HepG2 (cell line): Measurements from ENCODE around the gene STS. TPM values are rescaled to one million over a fixed set of nuclear protein-coding genes. Genes with fewer than 3 reads are reported as not detected.

Experiments used
- NFIC ChIP-seq: IDR thresholded peaks from 2 replicates; pipeline ENCODE4 v1.6.1; 2012; ENCODE audit warnings: mild to moderate bottlenecking, low read length, inconsistent platforms
- POGK ChIP-seq: sonication (generic); formaldehyde crosslinking; conservative IDR thresholded peaks from 2 replicates; pipeline ENCODE4 v1.8.0; 2022; ENCODE audit warnings: mild to moderate bottlenecking, moderate library complexity, missing genetic modification reagents
- RARA ChIP-seq: IDR thresholded peaks from 2 replicates; pipeline ENCODE4 v1.6.1; 2016; ENCODE audit warnings: missing genetic modification reagents, missing compliant biosample characterization
- ZBTB25 ChIP-seq: IDR thresholded peaks from 2 replicates; pipeline ENCODE4 v1.6.1; 2018; ENCODE audit warnings: missing genetic modification reagents
- ZNF318 ChIP-seq: sonication (generic); formaldehyde crosslinking; IDR thresholded peaks from 2 replicates; pipeline ENCODE4 v1.4.0; 2020; ENCODE audit warnings: mild to moderate bottlenecking, missing genetic modification reagents
- ZNF484 ChIP-seq: sonication (generic); formaldehyde crosslinking; IDR thresholded peaks from 2 replicates; pipeline ENCODE4 v1.5.1; 2020; ENCODE audit warnings: mild to moderate bottlenecking, low read depth, missing genetic modification reagents, borderline replicate concordance
- ZNF646 ChIP-seq: sonication (generic); formaldehyde crosslinking; IDR thresholded peaks from 2 replicates; pipeline ENCODE4 v1.9.0; 2021; ENCODE audit warnings: mild to moderate bottlenecking, missing genetic modification reagents
- polyA plus RNA-seq, 8 experiments: library from polyadenylated mRNA; depleted of rRNA in 3 of 8; stranded (reverse) in 7 of 8; unstranded in 1 of 8; fragments of >200 nt; fragmentation: Illumina TruSeq in 4 of 8; extraction: Trizol in 4 of 8; gene quantifications; 2 replicates each; pipeline versions ENCODE4 v1.2.1 to v1.2.3, GENCODE V29; 2011 to 2016; ENCODE audit warnings: low read depth in 4 of 8, missing spikeins in 1 of 8, mixed read lengths in 1 of 8; ENCODE audit not compliant: insufficient read depth in 1 of 8
- total RNA-seq, 5 experiments: library from RNA; depleted of rRNA; stranded (reverse); fragments of >200 nt; fragmentation: Illumina TruSeq; extraction: Trizol; gene quantifications; 2 replicates each; pipeline ENCODE4 v1.2.3, GENCODE V29; 2016; ENCODE audit warnings: low read depth in 1 of 5

Gene STS
- total and polyA plus RNA-seq, 2 of the 13 experiments (the other 11 are each of a cell fraction or from before 2014, with no cell fraction given): 0.87 to 1.5 TPM

GRCh38 chrX:7119950-7120877 lies 27.3 kb upstream of the STS start (continued):
- TF ChIP-seq POGK (no peak), ZNF484 (CRISPR knock-in tag) (no peak), NFIC (peak; percentile 85; the same call in 1 of the 2 replicates), ZBTB25 (CRISPR knock-in tag) (no peak), ZNF318 (no peak), RARA (peak; percentile 45; the same call in 1 of the 2 replicates), ZNF646 (CRISPR knock-in tag) (peak; percentile 18; the same call in 1 of the 2 replicates)
